GM23338 (cell line): Measurements from ENCODE around the gene SELENOK.

Source experiments
- CREB1 ChIP-seq: fragments of 250-450 bp; sonication (Bioruptor Pico); IDR thresholded peaks from 2 replicates; pipeline ENCODE4 v1.5.0; 2020; ENCODE audit warnings: low read depth, mild to moderate bottlenecking, moderate library complexity
- CTCF ChIP-seq, 2 experiments: fragments of 200-600 bp in 1 of 2; sonication (generic) in 1 of 2; conservative IDR thresholded peaks; 2 replicates each; pipeline versions ENCODE4 v1.5.1 to v1.6.1; 2016 to 2017; ENCODE audit warnings: antibody characterized with exemption in 2 of 2, low read depth in 2 of 2, mild to moderate bottlenecking in 2 of 2, moderate library complexity in 1 of 2
- EZH2 ChIP-seq: fragments of 200-600 bp; sonication (generic); IDR thresholded peaks from one replicate; pipeline ENCODE4 v1.8.0; 2017; ENCODE audit warnings: antibody characterized with exemption, mild to moderate bottlenecking, low read depth; ENCODE audit not compliant: unreplicated experiment
- EZH2phosphoT487 ChIP-seq: fragments of 200-600 bp; sonication (generic); IDR thresholded peaks from one replicate; pipeline ENCODE4 v1.8.1; 2018; ENCODE audit warnings: antibody characterized with exemption; ENCODE audit not compliant: unreplicated experiment
- JUNB ChIP-seq: IDR thresholded peaks from one replicate; pipeline ENCODE4 v1.6.1; 2016; ENCODE audit warnings: antibody characterized with exemption; ENCODE audit not compliant: unreplicated experiment
- NANOG ChIP-seq: IDR thresholded peaks from 2 replicates; pipeline ENCODE4 v1.6.1; 2016; ENCODE audit warnings: antibody characterized with exemption, borderline replicate concordance
- POLR2AphosphoS5 ChIP-seq: IDR thresholded peaks from 2 replicates; pipeline ENCODE4 v1.6.1; 2016; ENCODE audit warnings: antibody characterized with exemption, low read depth
- REST ChIP-seq: IDR thresholded peaks from one replicate; pipeline ENCODE4 v1.6.1; 2018; ENCODE audit warnings: antibody characterized with exemption; ENCODE audit not compliant: unreplicated experiment
- ZNF114 ChIP-seq: fragments of 250-450 bp; sonication (Bioruptor Pico); IDR thresholded peaks from 2 replicates; pipeline ENCODE4 v1.5.0; 2020; ENCODE audit warnings: mild to moderate bottlenecking, moderate library complexity
- TF ChIP-seq, protein P1 (sequence below): IDR thresholded peaks from 2 replicates; pipeline ENCODE4 v1.6.1; 2016; ENCODE audit warnings: antibody characterized with exemption
- TF ChIP-seq, protein P2 (sequence below): fragments of 250-450 bp; sonication (Bioruptor Pico); IDR thresholded peaks from 2 replicates; pipeline ENCODE4 v1.5.0; 2020; ENCODE audit warnings: mild to moderate bottlenecking, moderate library complexity

- TF ChIP-seq REST (no peak), CTCF (conservative IDR thresholded peaks at IDR 0.05; ENCODE audit: low read depth in 2 of 2) (no peak), POLR2AphosphoS5 (no peak), EZH2 (no peak), CREB1 (no peak), NANOG (no peak), EZH2phosphoT487 (no peak), JUNB (no peak), ZNF114 (CRISPR knock-in tag) (no peak)
- TF ChIP-seq, protein P1, sequence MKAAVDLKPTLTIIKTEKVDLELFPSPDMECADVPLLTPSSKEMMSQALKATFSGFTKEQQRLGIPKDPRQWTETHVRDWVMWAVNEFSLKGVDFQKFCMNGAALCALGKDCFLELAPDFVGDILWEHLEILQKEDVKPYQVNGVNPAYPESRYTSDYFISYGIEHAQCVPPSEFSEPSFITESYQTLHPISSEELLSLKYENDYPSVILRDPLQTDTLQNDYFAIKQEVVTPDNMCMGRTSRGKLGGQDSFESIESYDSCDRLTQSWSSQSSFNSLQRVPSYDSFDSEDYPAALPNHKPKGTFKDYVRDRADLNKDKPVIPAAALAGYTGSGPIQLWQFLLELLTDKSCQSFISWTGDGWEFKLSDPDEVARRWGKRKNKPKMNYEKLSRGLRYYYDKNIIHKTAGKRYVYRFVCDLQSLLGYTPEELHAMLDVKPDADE: no peak
- TF ChIP-seq, protein P2, sequence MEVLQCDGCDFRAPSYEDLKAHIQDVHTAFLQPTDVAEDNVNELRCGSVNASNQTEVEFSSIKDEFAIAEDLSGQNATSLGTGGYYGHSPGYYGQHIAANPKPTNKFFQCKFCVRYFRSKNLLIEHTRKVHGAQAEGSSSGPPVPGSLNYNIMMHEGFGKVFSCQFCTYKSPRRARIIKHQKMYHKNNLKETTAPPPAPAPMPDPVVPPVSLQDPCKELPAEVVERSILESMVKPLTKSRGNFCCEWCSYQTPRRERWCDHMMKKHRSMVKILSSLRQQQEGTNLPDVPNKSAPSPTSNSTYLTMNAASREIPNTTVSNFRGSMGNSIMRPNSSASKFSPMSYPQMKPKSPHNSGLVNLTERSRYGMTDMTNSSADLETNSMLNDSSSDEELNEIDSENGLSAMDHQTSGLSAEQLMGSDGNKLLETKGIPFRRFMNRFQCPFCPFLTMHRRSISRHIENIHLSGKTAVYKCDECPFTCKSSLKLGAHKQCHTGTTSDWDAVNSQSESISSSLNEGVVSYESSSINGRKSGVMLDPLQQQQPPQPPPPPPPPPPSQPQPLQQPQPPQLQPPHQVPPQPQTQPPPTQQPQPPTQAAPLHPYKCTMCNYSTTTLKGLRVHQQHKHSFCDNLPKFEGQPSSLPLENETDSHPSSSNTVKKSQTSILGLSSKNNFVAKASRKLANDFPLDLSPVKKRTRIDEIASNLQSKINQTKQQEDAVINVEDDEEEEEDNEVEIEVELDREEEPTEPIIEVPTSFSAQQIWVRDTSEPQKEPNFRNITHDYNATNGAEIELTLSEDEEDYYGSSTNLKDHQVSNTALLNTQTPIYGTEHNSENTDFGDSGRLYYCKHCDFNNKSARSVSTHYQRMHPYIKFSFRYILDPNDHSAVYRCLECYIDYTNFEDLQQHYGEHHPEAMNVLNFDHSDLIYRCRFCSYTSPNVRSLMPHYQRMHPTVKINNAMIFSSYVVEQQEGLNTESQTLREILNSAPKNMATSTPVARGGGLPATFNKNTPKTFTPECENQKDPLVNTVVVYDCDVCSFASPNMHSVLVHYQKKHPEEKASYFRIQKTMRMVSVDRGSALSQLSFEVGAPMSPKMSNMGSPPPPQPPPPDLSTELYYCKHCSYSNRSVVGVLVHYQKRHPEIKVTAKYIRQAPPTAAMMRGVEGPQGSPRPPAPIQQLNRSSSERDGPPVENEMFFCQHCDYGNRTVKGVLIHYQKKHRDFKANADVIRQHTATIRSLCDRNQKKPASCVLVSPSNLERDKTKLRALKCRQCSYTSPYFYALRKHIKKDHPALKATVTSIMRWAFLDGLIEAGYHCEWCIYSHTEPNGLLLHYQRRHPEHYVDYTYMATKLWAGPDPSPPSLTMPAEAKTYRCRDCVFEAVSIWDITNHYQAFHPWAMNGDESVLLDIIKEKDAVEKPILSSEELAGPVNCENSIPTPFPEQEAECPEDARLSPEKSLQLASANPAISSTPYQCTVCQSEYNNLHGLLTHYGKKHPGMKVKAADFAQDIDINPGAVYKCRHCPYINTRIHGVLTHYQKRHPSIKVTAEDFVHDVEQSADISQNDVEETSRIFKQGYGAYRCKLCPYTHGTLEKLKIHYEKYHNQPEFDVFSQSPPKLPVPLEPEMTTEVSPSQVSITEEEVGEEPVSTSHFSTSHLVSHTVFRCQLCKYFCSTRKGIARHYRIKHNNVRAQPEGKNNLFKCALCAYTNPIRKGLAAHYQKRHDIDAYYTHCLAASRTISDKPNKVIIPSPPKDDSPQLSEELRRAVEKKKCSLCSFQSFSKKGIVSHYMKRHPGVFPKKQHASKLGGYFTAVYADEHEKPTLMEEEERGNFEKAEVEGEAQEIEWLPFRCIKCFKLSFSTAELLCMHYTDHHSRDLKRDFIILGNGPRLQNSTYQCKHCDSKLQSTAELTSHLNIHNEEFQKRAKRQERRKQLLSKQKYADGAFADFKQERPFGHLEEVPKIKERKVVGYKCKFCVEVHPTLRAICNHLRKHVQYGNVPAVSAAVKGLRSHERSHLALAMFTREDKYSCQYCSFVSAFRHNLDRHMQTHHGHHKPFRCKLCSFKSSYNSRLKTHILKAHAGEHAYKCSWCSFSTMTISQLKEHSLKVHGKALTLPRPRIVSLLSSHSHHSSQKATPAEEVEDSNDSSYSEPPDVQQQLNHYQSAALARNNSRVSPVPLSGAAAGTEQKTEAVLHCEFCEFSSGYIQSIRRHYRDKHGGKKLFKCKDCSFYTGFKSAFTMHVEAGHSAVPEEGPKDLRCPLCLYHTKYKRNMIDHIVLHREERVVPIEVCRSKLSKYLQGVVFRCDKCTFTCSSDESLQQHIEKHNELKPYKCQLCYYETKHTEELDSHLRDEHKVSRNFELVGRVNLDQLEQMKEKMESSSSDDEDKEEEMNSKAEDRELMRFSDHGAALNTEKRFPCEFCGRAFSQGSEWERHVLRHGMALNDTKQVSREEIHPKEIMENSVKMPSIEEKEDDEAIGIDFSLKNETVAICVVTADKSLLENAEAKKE (CRISPR knock-in tag): no peak
Measured at GRCh38 chr3:53936347-53936746, 44.7 kb upstream of the SELENOK start.
